ENCODE results near the gene PLCXD1.

The PLCXD1 gene

GRCh38 chrX:264634-265455 is 16.3 kb upstream of the PLCXD1 start:
- H3K9me3 ChIP-seq: no peaks in the 10 kb centered on the region
- H3K4me3 ChIP-seq (ENCODE audit: low read depth in 1 of 2, low read length in 1 of 2): no peak overlapping the region
- no peak overlapping the region for H3K27ac ChIP-seq
- H3K4me1 ChIP-seq (ENCODE audit: control insufficient read depth in 1 of 2, insufficient read depth in 1 of 2, low read depth in 1 of 2, low read length in 1 of 2): peaks cover 4 to 6% of the 10 kb centered on the region in 2 experiments
- TF ChIP-seq, protein P1, sequence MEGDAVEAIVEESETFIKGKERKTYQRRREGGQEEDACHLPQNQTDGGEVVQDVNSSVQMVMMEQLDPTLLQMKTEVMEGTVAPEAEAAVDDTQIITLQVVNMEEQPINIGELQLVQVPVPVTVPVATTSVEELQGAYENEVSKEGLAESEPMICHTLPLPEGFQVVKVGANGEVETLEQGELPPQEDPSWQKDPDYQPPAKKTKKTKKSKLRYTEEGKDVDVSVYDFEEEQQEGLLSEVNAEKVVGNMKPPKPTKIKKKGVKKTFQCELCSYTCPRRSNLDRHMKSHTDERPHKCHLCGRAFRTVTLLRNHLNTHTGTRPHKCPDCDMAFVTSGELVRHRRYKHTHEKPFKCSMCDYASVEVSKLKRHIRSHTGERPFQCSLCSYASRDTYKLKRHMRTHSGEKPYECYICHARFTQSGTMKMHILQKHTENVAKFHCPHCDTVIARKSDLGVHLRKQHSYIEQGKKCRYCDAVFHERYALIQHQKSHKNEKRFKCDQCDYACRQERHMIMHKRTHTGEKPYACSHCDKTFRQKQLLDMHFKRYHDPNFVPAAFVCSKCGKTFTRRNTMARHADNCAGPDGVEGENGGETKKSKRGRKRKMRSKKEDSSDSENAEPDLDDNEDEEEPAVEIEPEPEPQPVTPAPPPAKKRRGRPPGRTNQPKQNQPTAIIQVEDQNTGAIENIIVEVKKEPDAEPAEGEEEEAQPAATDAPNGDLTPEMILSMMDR (IDR thresholded peaks at IDR 0.05): no peak
- no peaks in the 10 kb centered on the region for H3K27me3 ChIP-seq
- no peaks in the 10 kb centered on the region for H3K36me3 ChIP-seq

DNA sequence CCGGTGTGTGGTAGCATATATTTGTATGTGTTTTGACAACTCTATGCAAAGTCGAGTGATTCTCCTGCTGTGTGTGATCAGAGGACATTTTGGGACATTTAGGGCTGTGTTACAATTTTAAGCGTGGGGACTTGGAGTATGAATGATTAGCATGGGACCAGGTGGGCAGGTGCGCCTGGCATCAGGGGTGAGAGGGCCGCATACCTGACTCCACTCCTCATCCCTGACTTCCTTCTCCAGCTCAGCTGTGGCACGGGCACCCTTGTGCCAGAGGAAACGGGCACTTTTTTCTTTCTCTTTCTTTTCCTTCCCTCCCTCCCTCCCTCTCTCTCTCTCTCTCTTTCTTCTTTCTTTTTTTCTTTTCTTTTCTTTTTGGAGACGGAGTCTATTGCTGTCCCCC is 15.7 kb upstream of the PLCXD1 start:
- no peak overlapping the region for H3K27ac ChIP-seq
- TF ChIP-seq, protein P1 (IDR thresholded peaks at IDR 0.05): no peak
- H3K4me3 ChIP-seq (ENCODE audit: low read depth in 1 of 2, low read length in 1 of 2): no peak overlapping the region
- H3K36me3 ChIP-seq: no peaks in the 10 kb centered on the region
- no peaks in the 10 kb centered on the region for H3K9me3 ChIP-seq
- no peaks in the 10 kb centered on the region for H3K27me3 ChIP-seq
- H3K4me1 ChIP-seq (ENCODE audit: control insufficient read depth in 1 of 2, insufficient read depth in 1 of 2, low read depth in 1 of 2, low read length in 1 of 2): peaks cover 4 to 6% of the 10 kb centered on the region in 2 experiments

DNA sequence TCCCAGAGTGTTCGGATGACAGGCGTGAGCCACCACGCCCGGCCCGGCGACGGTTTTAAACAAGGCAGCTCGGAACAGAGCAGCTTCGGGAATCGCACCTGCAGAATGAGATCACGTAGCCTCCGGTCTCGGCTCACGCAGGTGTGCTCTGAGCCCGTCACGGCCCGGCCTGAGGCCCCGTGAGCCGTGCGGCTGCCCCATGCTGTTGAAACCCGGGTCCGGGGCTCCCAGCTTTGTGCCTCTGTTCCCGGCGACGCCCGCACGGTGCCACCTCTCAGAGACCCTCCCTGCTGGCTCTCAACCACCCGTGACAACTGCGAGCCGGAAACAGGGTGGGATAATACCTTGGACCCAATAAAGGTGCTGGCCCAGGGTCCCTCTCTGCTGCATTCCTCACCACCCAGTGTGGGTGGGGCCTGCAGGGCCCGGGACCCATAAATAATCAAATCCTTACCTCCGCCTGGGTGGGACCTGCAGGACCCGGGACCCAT is 13.4 kb upstream of the PLCXD1 start:
- Histone ChIP-seq H3K9me3 (no peaks in the 10 kb centered on the region), H3K4me1 (ENCODE audit: control insufficient read depth in 1 of 2, insufficient read depth in 1 of 2, low read depth in 1 of 2, low read length in 1 of 2) (peaks cover 4 to 6% of the 10 kb centered on the region in 2 experiments), H3K4me3 (ENCODE audit: low read depth in 1 of 2, low read length in 1 of 2) (no peak overlapping the region), H3K27ac (no peak overlapping the region), H3K36me3 (no peaks in the 10 kb centered on the region), H3K27me3 (no peaks in the 10 kb centered on the region)
- TF ChIP-seq, protein P1 (IDR thresholded peaks at IDR 0.05): no peak

- H3K4me1 ChIP-seq (ENCODE audit: control insufficient read depth in 1 of 2, insufficient read depth in 1 of 2, low read depth in 1 of 2, low read length in 1 of 2): peaks cover 8% of the 10 kb centered on the region in 2 experiments
- H3K9me3 ChIP-seq: no peaks in the 10 kb centered on the region
- H3K36me3 ChIP-seq: no peaks in the 10 kb centered on the region
- peaks cover 8% of the 10 kb centered on the region for H3K27me3 ChIP-seq
- TF ChIP-seq, protein P1 (IDR thresholded peaks at IDR 0.05): no peak
- H3K4me3 ChIP-seq (ENCODE audit: low read depth in 1 of 2, low read length in 1 of 2): no peak overlapping the region
- no peak overlapping the region for H3K27ac ChIP-seq
Measured at GRCh38 chrX:270848-271367, 10.3 kb upstream of the PLCXD1 start.

DNA sequence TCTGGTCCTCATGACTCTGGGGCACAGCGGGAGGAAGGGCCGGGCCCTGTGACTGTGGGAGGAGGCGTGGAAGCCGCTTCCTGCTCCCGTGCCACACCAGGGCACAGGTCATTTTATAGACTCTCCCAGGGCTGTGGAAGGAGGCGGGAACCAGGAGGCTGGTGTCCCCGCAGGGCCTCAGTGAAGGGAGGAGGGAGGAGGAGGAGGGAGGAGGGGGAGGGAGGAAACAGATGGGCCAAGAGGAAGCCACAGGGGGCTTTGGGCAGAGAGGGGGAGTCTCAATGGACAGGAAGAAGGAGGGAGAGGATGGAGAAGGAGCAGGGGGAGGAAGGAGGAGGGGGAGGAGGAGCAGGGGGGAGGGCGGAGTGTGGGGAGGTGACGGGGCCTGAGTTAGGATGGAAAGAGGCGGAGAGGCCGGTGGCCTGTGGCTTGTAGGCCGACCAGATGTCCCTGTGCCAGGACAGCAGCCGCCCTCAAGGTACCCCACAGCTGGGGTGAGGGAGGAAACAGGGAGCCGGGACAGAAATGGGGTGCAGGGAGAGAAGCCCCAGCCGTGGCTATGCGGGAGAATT is 6.2 kb upstream of the PLCXD1 start:
- TF ChIP-seq, protein P1 (IDR thresholded peaks at IDR 0.05): no peak
- Histone ChIP-seq H3K4me3 (ENCODE audit: low read depth in 1 of 2, low read length in 1 of 2) (peak overlapping the region; percentile 72 to 75), H3K4me1 (ENCODE audit: control insufficient read depth in 1 of 2, insufficient read depth in 1 of 2, low read depth in 1 of 2, low read length in 1 of 2) (peaks cover 18% of the 10 kb centered on the region in 2 experiments), H3K9me3 (no peaks in the 10 kb centered on the region), H3K36me3 (no peaks in the 10 kb centered on the region), H3K27ac (no peak overlapping the region), H3K27me3 (peaks cover 9% of the 10 kb centered on the region)
